Measurements from ENCODE around the gene PCSK2. TPM values are rescaled to one million over a fixed set of nuclear protein-coding genes. Genes with fewer than 3 reads are reported as not detected.
A peak's percentile ranks its signal among the peaks of the same experiment; 100 is the strongest.

The PCSK2 gene
- total and polyA plus RNA-seq, 2 donors (not counting 3 experiments of a cell fraction or from before 2014, with no cell fraction given) = not detected

DNA sequence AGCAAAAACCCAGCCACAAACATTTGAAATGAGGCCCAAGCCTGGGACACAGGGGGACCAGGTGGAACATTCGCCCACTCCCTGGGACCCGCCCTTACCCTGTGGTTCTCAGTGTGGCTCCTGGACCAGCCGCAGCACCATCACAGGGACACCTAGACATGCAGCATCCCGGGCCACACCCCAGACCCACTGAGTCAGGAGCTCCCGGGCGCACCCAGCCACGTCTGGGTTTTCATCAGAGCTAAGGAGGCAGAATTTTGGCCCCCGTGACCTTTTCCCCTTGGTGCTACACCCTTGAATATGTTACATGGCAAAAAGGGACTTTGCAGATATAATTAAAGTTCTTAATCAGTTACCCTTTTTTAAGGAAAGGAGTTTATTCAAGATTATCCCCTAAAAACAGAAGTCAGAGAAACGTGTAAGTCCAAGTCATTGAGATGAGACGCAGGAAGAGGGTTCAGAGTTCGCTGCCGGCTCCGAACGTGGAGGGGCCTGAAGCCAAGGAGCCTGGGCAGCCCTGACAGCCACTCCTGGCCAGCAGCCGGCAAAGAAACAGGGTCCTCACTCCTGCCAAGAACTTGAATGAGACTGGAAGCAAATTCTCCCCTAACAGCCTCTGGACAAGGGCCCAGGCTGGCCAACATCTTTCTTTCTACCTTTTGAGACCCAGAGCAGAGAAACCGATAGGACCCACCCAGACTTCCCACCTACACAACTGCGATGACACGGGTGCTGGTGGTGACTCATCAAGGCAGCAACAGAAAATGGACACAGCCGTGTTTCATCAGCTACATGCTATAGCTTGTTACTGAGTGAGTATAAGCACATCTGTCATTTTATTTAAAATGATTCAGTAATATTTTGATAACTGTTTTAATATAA is 279.0 kb downstream of the PCSK2 start:
- Histone ChIP-seq H3K4me2 (ENCODE audit: insufficient read depth, low read length) (no peak overlapping the region), H3K27me3 (ENCODE audit: control insufficient read depth in 2 of 2, insufficient read depth in 2 of 2, low read length in 2 of 2) (no peaks in the 10 kb centered on the region), H2AFZ (ENCODE audit: low read depth, low read length) (peak overlapping the region; percentile 80), H3K36me3 (ENCODE audit: control insufficient read depth in 2 of 2, extremely low read depth in 1 of 2, insufficient read depth in 2 of 2, low read length in 2 of 2) (no peaks in the 10 kb centered on the region), H3K27ac (ENCODE audit: insufficient read depth, low read depth, low read length) (no peak overlapping the region), H4K20me1 (replicated peaks; ENCODE audit: control insufficient read depth, extremely low read depth, insufficient read depth, low read length) (no peaks in the 10 kb centered on the region), H3K4me1 (ENCODE audit: control insufficient read depth, extremely low read depth, insufficient read depth, low read length) (peaks cover 13% of the 10 kb centered on the region), H3K9me1 (replicated peaks; ENCODE audit: control insufficient read depth, extremely low read depth, insufficient read depth, low read length) (no peaks in the 10 kb centered on the region), H3K9me3 (replicated peaks; ENCODE audit: control insufficient read depth, insufficient read depth, low read length) (no peaks in the 10 kb centered on the region), H3K9ac (replicated peaks; ENCODE audit: extremely low read depth, insufficient read depth, low read length) (no peak overlapping the region), H3K4me3 (replicated peaks in 1 of 3; ENCODE audit: insufficient read depth in 1 of 3, low read depth in 1 of 3, low read length in 3 of 3) (no peak overlapping the region), H3K79me2 (ENCODE audit: control insufficient read depth, insufficient read depth, low read length) (no peaks in the 10 kb centered on the region)
- dilution Hi-C loops (cut with MboI; ENCODE audit: extremely low pct_ligation_motif_present, low sequenced_read_pairs) = no loop called here
- DNase-seq (ENCODE audit: low read depth, low spot score) (no peak), FAIRE-seq (peak; percentile 74)
- BruUV-seq (replicated peaks) = no TSS peak
- POLR2A ChIA-PET = interaction anchor here (0.6 kb wide), 1 partner anchor 160 kb away, joined by 3 read pairs; no protein-coding TSS in a partner anchor
- CTCF ChIA-PET = interaction anchor here (0.7 to 3.6 kb wide), 32 partner anchors 8 to 702 kb away, joined by 3 to 58 read pairs (median 5); partner anchors contain the start of genes BFSP1 and RRBP1
- TF ChIP-seq FOS (IDR thresholded peaks at IDR 0.05; ENCODE audit: borderline replicate concordance, insufficient read depth, low read length) = peak; percentile 18
- TF ChIP-seq, protein P1, sequence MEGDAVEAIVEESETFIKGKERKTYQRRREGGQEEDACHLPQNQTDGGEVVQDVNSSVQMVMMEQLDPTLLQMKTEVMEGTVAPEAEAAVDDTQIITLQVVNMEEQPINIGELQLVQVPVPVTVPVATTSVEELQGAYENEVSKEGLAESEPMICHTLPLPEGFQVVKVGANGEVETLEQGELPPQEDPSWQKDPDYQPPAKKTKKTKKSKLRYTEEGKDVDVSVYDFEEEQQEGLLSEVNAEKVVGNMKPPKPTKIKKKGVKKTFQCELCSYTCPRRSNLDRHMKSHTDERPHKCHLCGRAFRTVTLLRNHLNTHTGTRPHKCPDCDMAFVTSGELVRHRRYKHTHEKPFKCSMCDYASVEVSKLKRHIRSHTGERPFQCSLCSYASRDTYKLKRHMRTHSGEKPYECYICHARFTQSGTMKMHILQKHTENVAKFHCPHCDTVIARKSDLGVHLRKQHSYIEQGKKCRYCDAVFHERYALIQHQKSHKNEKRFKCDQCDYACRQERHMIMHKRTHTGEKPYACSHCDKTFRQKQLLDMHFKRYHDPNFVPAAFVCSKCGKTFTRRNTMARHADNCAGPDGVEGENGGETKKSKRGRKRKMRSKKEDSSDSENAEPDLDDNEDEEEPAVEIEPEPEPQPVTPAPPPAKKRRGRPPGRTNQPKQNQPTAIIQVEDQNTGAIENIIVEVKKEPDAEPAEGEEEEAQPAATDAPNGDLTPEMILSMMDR (IDR thresholded peaks at IDR 0.05; ENCODE audit: extremely low read depth in 1 of 2, insufficient read depth in 1 of 2, low read depth in 1 of 2, low read length in 2 of 2) = no peak
- no peak for TF ChIP-seq JUN (IDR thresholded peaks at IDR 0.05; ENCODE audit: borderline replicate concordance, insufficient read depth, insufficient read length, low read depth)
- TF ChIP-seq MYC (IDR thresholded peaks at IDR 0.05; ENCODE audit: low read depth, low read length) = no peak
- no peak for TF ChIP-seq EZH2 (IDR thresholded peaks at IDR 0.05; ENCODE audit: borderline replicate concordance, low read depth, low read length, severe bottlenecking)
- no peak for TF ChIP-seq GATA2 (IDR thresholded peaks at IDR 0.05; ENCODE audit: insufficient read depth, insufficient read length, low read depth, low read length)
- intact Hi-C loops (cut with micrococcal nuclease) = loop anchor here (1.0 to 2.0 kb wide), 9 partner anchors 25 to 490 kb away; partner anchors contain the start of genes BFSP1, DSTN and RRBP1

All from endothelial cell of umbilical vein (primary cell).